Ishikawa (cell line): ENCODE results near the gene USP43.

Experiments
- CEBPB ChIP-seq: IDR thresholded peaks from 2 replicates; pipeline ENCODE4 v1.6.1; 2012
- CREB1 ChIP-seq: IDR thresholded peaks from 2 replicates; pipeline ENCODE4 v1.6.1; 2012; ENCODE audit warnings: low read depth
- EGR1 ChIP-seq: IDR thresholded peaks from 2 replicates; pipeline ENCODE4 v1.6.1; 2012
- EP300 ChIP-seq: IDR thresholded peaks from 2 replicates; pipeline ENCODE4 v1.6.1; 2012; ENCODE audit warnings: borderline replicate concordance
- FOXM1 ChIP-seq: IDR thresholded peaks from 2 replicates; pipeline ENCODE4 v1.6.1; 2012; ENCODE audit warnings: low read depth, borderline replicate concordance
- MAX ChIP-seq: IDR thresholded peaks from 2 replicates; pipeline ENCODE4 v1.6.1; 2012
- NFIC ChIP-seq: IDR thresholded peaks from 2 replicates; pipeline ENCODE4 v1.6.1; 2012
- RAD21 ChIP-seq: IDR thresholded peaks from 2 replicates; pipeline ENCODE4 v1.6.1; 2012; ENCODE audit warnings: low read depth
- TAF1 ChIP-seq: IDR thresholded peaks from 2 replicates; pipeline ENCODE4 v1.6.1; 2012; ENCODE audit warnings: low read depth, mild to moderate bottlenecking
- TCF12 ChIP-seq: IDR thresholded peaks from 2 replicates; pipeline ENCODE4 v1.6.1; 2012; ENCODE audit warnings: low read depth
- TEAD4 ChIP-seq: IDR thresholded peaks from 2 replicates; pipeline ENCODE4 v1.6.1; 2012
- YY1 ChIP-seq: IDR thresholded peaks from 2 replicates; pipeline ENCODE4 v1.6.1; 2012; ENCODE audit warnings: low read depth
- ZBTB7A ChIP-seq: IDR thresholded peaks from 2 replicates; pipeline ENCODE4 v1.6.1; 2012; ENCODE audit warnings: low read depth
- TF ChIP-seq, protein P1 (sequence below): IDR thresholded peaks from 2 replicates; pipeline ENCODE4 v1.6.1; 2012; ENCODE audit warnings: low read depth, mild to moderate bottlenecking
- TF ChIP-seq, protein P2 (sequence below): IDR thresholded peaks from 2 replicates; pipeline ENCODE4 v1.6.1; 2012

Gene USP43

DNA sequence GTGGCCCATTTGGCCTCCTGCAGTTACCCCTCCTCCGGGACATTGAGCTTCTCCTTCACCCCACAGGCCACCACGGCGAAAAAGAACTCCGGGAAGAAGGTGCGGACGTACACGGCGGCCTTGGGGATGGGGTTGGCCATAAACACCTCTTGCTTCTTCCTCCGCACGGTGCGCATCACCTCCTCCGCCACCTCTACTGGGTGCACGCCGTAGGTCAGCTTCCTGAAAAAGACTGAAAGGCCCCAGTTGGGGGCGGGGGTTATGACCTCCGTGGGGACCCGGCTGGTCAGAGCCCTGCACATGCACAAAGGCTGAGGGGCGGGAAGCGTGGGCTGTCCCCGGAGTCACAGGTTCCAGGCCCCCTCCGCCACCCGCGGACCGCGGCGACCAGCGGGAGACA lies 126.1 kb downstream of the USP43 start:
- TF ChIP-seq CEBPB (no peak), CREB1 (no peak), FOXM1 (no peak), TCF12 (no peak), ZBTB7A (no peak), EP300 (no peak), EGR1 (no peak), MAX (no peak), RAD21 (no peak), TEAD4 (no peak), NFIC (no peak), TAF1 (no peak), YY1 (no peak)
- TF ChIP-seq, protein P1, sequence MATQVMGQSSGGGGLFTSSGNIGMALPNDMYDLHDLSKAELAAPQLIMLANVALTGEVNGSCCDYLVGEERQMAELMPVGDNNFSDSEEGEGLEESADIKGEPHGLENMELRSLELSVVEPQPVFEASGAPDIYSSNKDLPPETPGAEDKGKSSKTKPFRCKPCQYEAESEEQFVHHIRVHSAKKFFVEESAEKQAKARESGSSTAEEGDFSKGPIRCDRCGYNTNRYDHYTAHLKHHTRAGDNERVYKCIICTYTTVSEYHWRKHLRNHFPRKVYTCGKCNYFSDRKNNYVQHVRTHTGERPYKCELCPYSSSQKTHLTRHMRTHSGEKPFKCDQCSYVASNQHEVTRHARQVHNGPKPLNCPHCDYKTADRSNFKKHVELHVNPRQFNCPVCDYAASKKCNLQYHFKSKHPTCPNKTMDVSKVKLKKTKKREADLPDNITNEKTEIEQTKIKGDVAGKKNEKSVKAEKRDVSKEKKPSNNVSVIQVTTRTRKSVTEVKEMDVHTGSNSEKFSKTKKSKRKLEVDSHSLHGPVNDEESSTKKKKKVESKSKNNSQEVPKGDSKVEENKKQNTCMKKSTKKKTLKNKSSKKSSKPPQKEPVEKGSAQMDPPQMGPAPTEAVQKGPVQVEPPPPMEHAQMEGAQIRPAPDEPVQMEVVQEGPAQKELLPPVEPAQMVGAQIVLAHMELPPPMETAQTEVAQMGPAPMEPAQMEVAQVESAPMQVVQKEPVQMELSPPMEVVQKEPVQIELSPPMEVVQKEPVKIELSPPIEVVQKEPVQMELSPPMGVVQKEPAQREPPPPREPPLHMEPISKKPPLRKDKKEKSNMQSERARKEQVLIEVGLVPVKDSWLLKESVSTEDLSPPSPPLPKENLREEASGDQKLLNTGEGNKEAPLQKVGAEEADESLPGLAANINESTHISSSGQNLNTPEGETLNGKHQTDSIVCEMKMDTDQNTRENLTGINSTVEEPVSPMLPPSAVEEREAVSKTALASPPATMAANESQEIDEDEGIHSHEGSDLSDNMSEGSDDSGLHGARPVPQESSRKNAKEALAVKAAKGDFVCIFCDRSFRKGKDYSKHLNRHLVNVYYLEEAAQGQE = no peak
- TF ChIP-seq, protein P2, sequence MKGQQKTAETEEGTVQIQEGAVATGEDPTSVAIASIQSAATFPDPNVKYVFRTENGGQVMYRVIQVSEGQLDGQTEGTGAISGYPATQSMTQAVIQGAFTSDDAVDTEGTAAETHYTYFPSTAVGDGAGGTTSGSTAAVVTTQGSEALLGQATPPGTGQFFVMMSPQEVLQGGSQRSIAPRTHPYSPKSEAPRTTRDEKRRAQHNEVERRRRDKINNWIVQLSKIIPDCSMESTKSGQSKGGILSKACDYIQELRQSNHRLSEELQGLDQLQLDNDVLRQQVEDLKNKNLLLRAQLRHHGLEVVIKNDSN = no peak

GRCh38 chr17:9772658-9773057 lies 127.3 kb downstream of the USP43 start:
- TF ChIP-seq TAF1 = no peak
- TF ChIP-seq NFIC = no peak
- no peak for TF ChIP-seq CEBPB

DNA sequence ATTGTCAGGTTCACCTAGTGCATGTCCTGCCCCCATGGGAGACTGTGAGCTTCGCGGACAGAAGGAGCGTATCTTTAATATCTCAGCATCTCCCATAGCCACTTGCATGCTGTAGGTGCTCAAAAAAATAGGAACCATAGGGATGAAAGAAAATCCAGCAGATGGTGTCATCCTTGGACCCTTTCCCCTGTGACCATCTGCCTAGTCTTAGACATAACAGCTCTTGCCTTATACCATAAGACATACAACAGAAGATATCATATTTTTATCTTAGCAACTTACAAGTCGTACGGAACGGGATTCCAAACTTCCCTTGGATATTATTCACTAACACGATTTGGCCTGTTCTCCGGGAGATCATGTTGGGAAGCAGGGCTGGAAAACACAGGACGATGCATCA lies 131.6 kb downstream of the USP43 start:
- TF ChIP-seq EP300 = no peak
- TF ChIP-seq CEBPB = no peak
- no peak for TF ChIP-seq TCF12
- TF ChIP-seq, protein P2 = no peak
- no peak for TF ChIP-seq RAD21
- no peak for TF ChIP-seq MAX
- TF ChIP-seq FOXM1 = no peak
- TF ChIP-seq YY1 = no peak
